ENCODE data around the gene PRKN. TPM values are rescaled to one million over a fixed set of nuclear protein-coding genes. Genes with fewer than 3 reads are reported as not detected.
"Not testable (repeated sequence)": the region's sequence is repeated elsewhere in the genome, so short reads cannot be mapped to it uniquely, and the experiment has no call there.

PRKN gene
- total and polyA plus RNA-seq, 3 experiments from 2014 or later, result 0.22 to 1.0 (median 0.55) TPM

- H3K9me3 ChIP-seq (ENCODE audit: low read length); H3K36me3 Mint-ChIP-seq; H3K4me3 Mint-ChIP-seq; CTCF ChIA-PET; H3K27me3 ChIP-seq (ENCODE audit: insufficient read depth, low read length, poor library complexity, severe bottlenecking); H3K4me1 ChIP-seq (ENCODE audit: insufficient read depth, low read length); DNase-seq; H3K27ac Mint-ChIP-seq; H3K27me3 Mint-ChIP-seq; H3K27ac ChIP-seq (ENCODE audit: low read depth, low read length); H3K36me3 ChIP-seq (ENCODE audit: insufficient read depth, low read length); POLR2A ChIA-PET; H3K4me3 ChIP-seq (ENCODE audit: low read length); H3K4me1 Mint-ChIP-seq: not testable (repeated sequence)
- peaks cover 0 to 13% (median 4%) of the 10 kb centered on the region in 5 donors for H3K9me3 Mint-ChIP-seq
Measured at GRCh38 chr6:162390961-162391811, 336.4 kb downstream of the PRKN start.

GRCh38 chr6:162389343-162390085 lies 338.1 kb downstream of the PRKN start:
- H3K4me3 Mint-ChIP-seq, result no peak overlapping the region
- DNase-seq, result no peak
- H3K36me3 ChIP-seq (ENCODE audit: insufficient read depth, low read length), result no peaks in the 10 kb centered on the region
- no peak overlapping the region for H3K27ac Mint-ChIP-seq
- peaks cover 0 to 2% (median 0%) of the 10 kb centered on the region in 3 donors for H3K36me3 Mint-ChIP-seq
- H3K4me1 Mint-ChIP-seq, result no peaks in the 10 kb centered on the region
- ChIA-PET POLR2A (no interaction called here), CTCF (no interaction called here)
- H3K4me1 ChIP-seq (ENCODE audit: insufficient read depth, low read length), result no peaks in the 10 kb centered on the region
- H3K27me3 ChIP-seq (ENCODE audit: insufficient read depth, low read length, poor library complexity, severe bottlenecking), result no peaks in the 10 kb centered on the region
- H3K4me3 ChIP-seq (ENCODE audit: low read length), result no peak overlapping the region
- H3K9me3 ChIP-seq (ENCODE audit: low read length), result no peaks in the 10 kb centered on the region
- no peak overlapping the region for H3K27ac ChIP-seq (ENCODE audit: low read depth, low read length)
- peaks cover 0 to 10% (median 4%) of the 10 kb centered on the region in 5 donors for H3K9me3 Mint-ChIP-seq
- H3K27me3 Mint-ChIP-seq, result no peaks in the 10 kb centered on the region

DNA sequence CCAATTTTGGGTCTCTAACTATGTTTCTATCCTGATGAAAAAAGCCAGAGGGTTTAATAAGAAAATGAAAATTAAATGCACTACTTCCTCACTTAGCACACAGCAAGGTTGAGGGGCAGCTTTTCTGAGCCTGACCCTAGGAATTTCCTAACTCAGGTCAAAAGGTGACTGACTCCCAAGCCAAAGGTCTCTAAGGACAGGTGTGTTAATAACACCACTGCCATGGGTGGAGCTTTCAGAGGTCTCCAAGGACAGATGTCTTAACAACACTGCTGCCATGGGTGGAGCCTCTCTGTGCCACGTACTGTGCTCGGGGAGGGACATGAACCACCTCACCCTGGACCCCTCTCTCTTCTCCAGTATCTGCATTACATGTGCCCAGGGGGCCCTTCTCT lies 339.2 kb downstream of the PRKN start:
- ChIA-PET CTCF (no interaction called here), POLR2A (no interaction called here)
- Histone ChIP-seq H3K9me3 (ENCODE audit: low read length) (no peaks in the 10 kb centered on the region), H3K4me3 (ENCODE audit: low read length) (no peak overlapping the region), H3K36me3 (ENCODE audit: insufficient read depth, low read length) (no peaks in the 10 kb centered on the region), H3K27ac (ENCODE audit: low read depth, low read length) (no peak overlapping the region), H3K27me3 (ENCODE audit: insufficient read depth, low read length, poor library complexity, severe bottlenecking) (no peaks in the 10 kb centered on the region), H3K4me1 (ENCODE audit: insufficient read depth, low read length) (no peaks in the 10 kb centered on the region)
- peaks cover 0 to 2% (median 0%) of the 10 kb centered on the region in 3 donors for H3K36me3 Mint-ChIP-seq
- DNase-seq, result no peak
- H3K9me3 Mint-ChIP-seq, result peaks cover 0 to 16% (median 2%) of the 10 kb centered on the region in 5 donors
- no peak overlapping the region for H3K4me3 Mint-ChIP-seq
- H3K27me3 Mint-ChIP-seq, result no peaks in the 10 kb centered on the region
- H3K27ac Mint-ChIP-seq, result no peak overlapping the region
- no peaks in the 10 kb centered on the region for H3K4me1 Mint-ChIP-seq

GRCh38 chr6:162387718-162388382 lies 339.7 kb downstream of the PRKN start:
- no peak overlapping the region for H3K27ac Mint-ChIP-seq
- H3K4me3 Mint-ChIP-seq, result no peak overlapping the region
- DNase-seq, result no peak
- Histone ChIP-seq H3K4me1 (ENCODE audit: insufficient read depth, low read length) (no peaks in the 10 kb centered on the region), H3K27me3 (ENCODE audit: insufficient read depth, low read length, poor library complexity, severe bottlenecking) (no peaks in the 10 kb centered on the region), H3K4me3 (ENCODE audit: low read length) (no peak overlapping the region), H3K27ac (ENCODE audit: low read depth, low read length) (no peak overlapping the region), H3K9me3 (ENCODE audit: low read length) (no peaks in the 10 kb centered on the region), H3K36me3 (ENCODE audit: insufficient read depth, low read length) (no peaks in the 10 kb centered on the region)
- H3K36me3 Mint-ChIP-seq, result peaks cover 0 to 2% (median 0%) of the 10 kb centered on the region in 3 donors
- H3K9me3 Mint-ChIP-seq, result peaks cover 0 to 20% (median 2%) of the 10 kb centered on the region in 5 donors
- no peaks in the 10 kb centered on the region for H3K4me1 Mint-ChIP-seq
- H3K27me3 Mint-ChIP-seq, result no peaks in the 10 kb centered on the region
- ChIA-PET POLR2A (no interaction called here), CTCF (no interaction called here)

DNA sequence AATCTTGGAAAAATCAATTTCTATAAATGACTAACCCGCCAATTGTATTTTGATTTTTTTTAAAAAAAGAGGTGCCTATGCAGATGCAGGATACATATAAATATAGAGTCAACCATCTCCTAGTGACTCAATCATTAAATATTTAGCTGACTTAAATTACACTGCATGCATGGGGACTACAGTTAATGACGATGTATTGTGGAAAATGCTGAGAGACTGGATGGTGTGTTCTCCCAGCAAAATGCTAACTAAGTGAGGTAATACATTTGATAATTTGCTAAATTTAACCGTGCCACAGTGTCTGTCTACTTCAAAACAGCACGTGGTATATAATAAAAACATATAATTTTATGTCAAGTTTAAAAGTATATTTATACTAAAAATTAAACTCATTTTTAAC lies 341.6 kb downstream of the PRKN start:
- Histone ChIP-seq H3K9me3 (ENCODE audit: low read length) (no peaks in the 10 kb centered on the region), H3K27ac (ENCODE audit: low read depth, low read length) (no peak overlapping the region), H3K4me1 (ENCODE audit: insufficient read depth, low read length) (no peaks in the 10 kb centered on the region), H3K4me3 (ENCODE audit: low read length) (no peak overlapping the region), H3K36me3 (ENCODE audit: insufficient read depth, low read length) (no peaks in the 10 kb centered on the region), H3K27me3 (ENCODE audit: insufficient read depth, low read length, poor library complexity, severe bottlenecking) (no peaks in the 10 kb centered on the region)
- Mint-ChIP-seq H3K9me3 (peaks cover 0 to 16% (median 0%) of the 10 kb centered on the region in 5 donors), H3K27ac (no peak overlapping the region), H3K27me3 (no peaks in the 10 kb centered on the region), H3K4me3 (no peak overlapping the region), H3K36me3 (no peaks in the 10 kb centered on the region), H3K4me1 (no peaks in the 10 kb centered on the region)
- no peak for DNase-seq
- POLR2A ChIA-PET, result no interaction called here
- CTCF ChIA-PET, result no interaction called here

DNA sequence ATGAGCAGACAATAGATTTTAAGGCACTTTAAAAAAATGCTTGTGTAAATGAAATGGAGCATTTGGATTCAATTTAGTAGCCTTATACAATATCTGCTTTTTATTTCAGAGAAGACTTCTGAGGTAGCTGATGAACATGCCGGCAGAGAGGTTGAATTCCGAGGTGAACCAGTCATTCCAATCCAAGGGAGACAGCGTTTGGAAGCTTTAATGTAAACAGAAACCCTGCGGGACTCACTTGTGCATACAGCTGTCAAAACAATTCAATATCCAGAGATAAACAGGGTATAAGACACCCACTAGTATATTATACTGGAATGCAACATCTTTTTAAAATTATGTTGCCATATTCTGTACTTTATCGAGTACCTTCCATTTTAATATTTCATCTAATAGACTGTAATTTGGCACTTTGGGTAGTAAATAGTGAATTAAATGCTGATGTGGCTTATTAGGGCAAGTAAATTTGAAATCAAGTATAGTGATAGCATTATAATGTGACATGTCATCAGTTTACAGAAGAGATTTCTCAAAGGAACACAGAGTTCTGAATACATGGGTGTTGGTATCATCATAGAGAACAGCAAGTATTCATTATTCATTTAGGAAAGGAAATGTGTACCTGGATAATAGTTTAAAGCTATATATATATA lies 347.7 kb downstream of the PRKN start:
- Mint-ChIP-seq H3K9me3 (peaks cover 0 to 23% (median 5%) of the 10 kb centered on the region in 5 donors), H3K4me3 (no peak overlapping the region), H3K4me1 (no peaks in the 10 kb centered on the region), H3K27me3 (no peaks in the 10 kb centered on the region), H3K36me3 (no peaks in the 10 kb centered on the region), H3K27ac (no peak overlapping the region)
- Histone ChIP-seq H3K36me3 (ENCODE audit: insufficient read depth, low read length) (no peaks in the 10 kb centered on the region), H3K27ac (ENCODE audit: low read depth, low read length) (no peak overlapping the region), H3K4me3 (ENCODE audit: low read length) (no peak overlapping the region), H3K9me3 (ENCODE audit: low read length) (no peaks in the 10 kb centered on the region), H3K4me1 (ENCODE audit: insufficient read depth, low read length) (no peaks in the 10 kb centered on the region), H3K27me3 (ENCODE audit: insufficient read depth, low read length, poor library complexity, severe bottlenecking) (no peaks in the 10 kb centered on the region)
- DNase-seq, result no peak
- ChIA-PET CTCF (no interaction called here), POLR2A (no interaction called here)

GRCh38 chr6:162377735-162378134 lies 349.8 kb downstream of the PRKN start:
- Histone ChIP-seq H3K9me3 (ENCODE audit: low read length) (no peaks in the 10 kb centered on the region), H3K4me1 (ENCODE audit: insufficient read depth, low read length) (no peaks in the 10 kb centered on the region), H3K27me3 (ENCODE audit: insufficient read depth, low read length, poor library complexity, severe bottlenecking) (no peaks in the 10 kb centered on the region), H3K4me3 (ENCODE audit: low read length) (no peak overlapping the region), H3K36me3 (ENCODE audit: insufficient read depth, low read length) (no peaks in the 10 kb centered on the region), H3K27ac (ENCODE audit: low read depth, low read length) (no peak overlapping the region)
- ChIA-PET POLR2A (no interaction called here), CTCF (no interaction called here)
- H3K4me3 Mint-ChIP-seq, result no peak overlapping the region
- H3K27me3 Mint-ChIP-seq, result no peaks in the 10 kb centered on the region
- no peak overlapping the region for H3K27ac Mint-ChIP-seq
- peaks cover 0 to 15% (median 4%) of the 10 kb centered on the region in 5 donors for H3K9me3 Mint-ChIP-seq
- no peak for DNase-seq
- H3K4me1 Mint-ChIP-seq, result no peaks in the 10 kb centered on the region
- no peaks in the 10 kb centered on the region for H3K36me3 Mint-ChIP-seq

DNA sequence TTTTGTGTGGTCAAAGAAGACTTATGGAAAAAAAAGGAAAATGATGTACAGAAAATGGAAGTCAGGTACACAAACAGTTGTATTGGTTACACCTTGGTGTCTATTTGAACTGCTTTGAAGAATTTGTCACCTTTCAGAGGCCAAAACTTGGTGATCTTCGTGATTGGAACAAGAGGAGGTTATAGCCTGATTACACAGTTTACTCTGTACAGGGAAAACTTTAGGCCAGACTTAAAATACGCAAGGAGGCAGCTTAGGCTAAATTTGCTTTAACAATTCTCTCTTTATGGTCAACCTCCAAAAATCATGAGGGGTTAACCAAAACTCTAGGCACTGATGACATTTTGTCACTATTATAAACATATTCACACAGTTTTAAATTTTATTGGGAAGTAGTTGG lies 353.7 kb downstream of the PRKN start:
- Histone ChIP-seq H3K36me3 (ENCODE audit: insufficient read depth, low read length) (no peaks in the 10 kb centered on the region), H3K27ac (ENCODE audit: low read depth, low read length) (no peak overlapping the region), H3K27me3 (ENCODE audit: insufficient read depth, low read length, poor library complexity, severe bottlenecking) (no peaks in the 10 kb centered on the region), H3K9me3 (ENCODE audit: low read length) (no peaks in the 10 kb centered on the region), H3K4me3 (ENCODE audit: low read length) (no peak overlapping the region), H3K4me1 (ENCODE audit: insufficient read depth, low read length) (no peaks in the 10 kb centered on the region)
- no peak overlapping the region for H3K27ac Mint-ChIP-seq
- POLR2A ChIA-PET, result no interaction called here
- H3K9me3 Mint-ChIP-seq, result peaks cover 0 to 17% (median 6%) of the 10 kb centered on the region in 5 donors
- CTCF ChIA-PET, result no interaction called here
- no peak overlapping the region for H3K4me3 Mint-ChIP-seq
- H3K4me1 Mint-ChIP-seq, result no peaks in the 10 kb centered on the region
- H3K36me3 Mint-ChIP-seq, result no peaks in the 10 kb centered on the region
- no peaks in the 10 kb centered on the region for H3K27me3 Mint-ChIP-seq
- DNase-seq, result no peak
